HEK293 (cell line): Measurements from ENCODE around the gene TBC1D22A.

Experiments
- CTCF ChIA-PET: fragments of 350-600 bp; formaldehyde crosslinking; extraction: SDS; loops from one replicate; lab custom pipeline; 2021; ENCODE audit warnings: antibody characterized with exemption; lab: Yijun Ruan, JAX
- POLR2A ChIA-PET: fragments of 300-600 bp; formaldehyde crosslinking; extraction: SDS; loops from one replicate; lab custom pipeline; 2020; ENCODE audit warnings: antibody characterized with exemption, inconsistent platforms; lab: Yijun Ruan, JAX
- H3K27ac ChIP-seq: fragments of 200-500 bp; sonication (Bioruptor generic); 2 replicates; pipeline ENCODE4 v1.5.1; 2014; ENCODE audit warnings: low read depth, low read length, control low read depth, inconsistent platforms; ENCODE audit errors: extremely low read depth
- H3K36me3 ChIP-seq, 2 experiments: fragments of 200-500 bp in 1 of 2; sonication (Bioruptor generic) in 1 of 2; 1 replicate in 1 of 2; 2 replicates in 1 of 2; pipeline ENCODE4 v1.5.1; 2014 to 2017; ENCODE audit warnings: inconsistent platforms in 2 of 2, low read length in 2 of 2; ENCODE audit not compliant: control insufficient read depth in 2 of 2, insufficient read depth in 1 of 2
- H3K4me1 ChIP-seq: fragments of 200-500 bp; sonication (Bioruptor generic); 2 replicates; pipeline ENCODE4 v1.5.1; 2014; ENCODE audit warnings: mild to moderate bottlenecking, low read length, inconsistent platforms; ENCODE audit not compliant: control insufficient read depth, insufficient read depth
- H3K4me3 ChIP-seq: 2 replicates; pipeline ENCODE4 v1.5.1; 2011; ENCODE audit warnings: low read depth, mild to moderate bottlenecking, control low read depth, low read length, moderate library complexity
- H3K9me3 ChIP-seq: fragments of 200-500 bp; sonication (Bioruptor generic); 2 replicates; pipeline ENCODE4 v1.5.1; 2014; ENCODE audit warnings: low read depth, low read length, inconsistent platforms; ENCODE audit not compliant: control insufficient read depth, insufficient read depth
- BCL11B ChIP-seq: fragments of 450-650 bp; formaldehyde crosslinking; IDR thresholded peaks from 2 replicates; pipeline ENCODE4 v1.5.1; 2016; ENCODE audit warnings: low read depth, missing biosample characterization, missing genetic modification characterization
- CTCF ChIP-seq: fragments of 450-650 bp; formaldehyde crosslinking; IDR thresholded peaks from 2 replicates; pipeline ENCODE4 v1.5.1; 2016; ENCODE audit warnings: missing biosample characterization, missing genetic modification characterization
- ELK4 ChIP-seq: IDR thresholded peaks from 2 replicates; pipeline ENCODE4 v1.6.1; 2011; ENCODE audit warnings: mild to moderate bottlenecking, low read depth, low read length, borderline replicate concordance
- KLF9 ChIP-seq: fragments of 450-650 bp; formaldehyde crosslinking; IDR thresholded peaks from 2 replicates; pipeline ENCODE4 v1.5.1; 2016; ENCODE audit warnings: missing biosample characterization, missing genetic modification characterization, low read depth
- PRDM10 ChIP-seq: fragments of 450-650 bp; formaldehyde crosslinking; IDR thresholded peaks from 2 replicates; pipeline ENCODE4 v1.5.1; 2016; ENCODE audit warnings: missing biosample characterization, missing genetic modification characterization
- ZBTB20 ChIP-seq: fragments of 450-650 bp; formaldehyde crosslinking; IDR thresholded peaks from 2 replicates; pipeline ENCODE4 v1.5.1; 2016; ENCODE audit warnings: missing biosample characterization, missing genetic modification characterization
- ZNF169 ChIP-seq: fragments of 450-650 bp; formaldehyde crosslinking; IDR thresholded peaks from 2 replicates; pipeline ENCODE4 v1.5.1; 2016; ENCODE audit warnings: missing biosample characterization, missing genetic modification characterization
- ZNF223 ChIP-seq: fragments of 450-650 bp; formaldehyde crosslinking; IDR thresholded peaks from 2 replicates; pipeline ENCODE4 v1.5.1; 2016; ENCODE audit warnings: missing biosample characterization, missing genetic modification characterization
- ZNF37A ChIP-seq: fragments of 450-650 bp; IDR thresholded peaks from 2 replicates; pipeline ENCODE4 v1.5.1; 2018; ENCODE audit warnings: missing biosample characterization, missing genetic modification characterization
- ZNF426 ChIP-seq: fragments of 450-650 bp; formaldehyde crosslinking; IDR thresholded peaks from 2 replicates; pipeline ENCODE4 v1.5.1; 2017; ENCODE audit warnings: missing biosample characterization, missing genetic modification characterization, mild to moderate bottlenecking, inconsistent platforms, moderate library complexity
- ZNF518A ChIP-seq: fragments of 450-650 bp; formaldehyde crosslinking; conservative IDR thresholded peaks from 2 replicates; pipeline ENCODE4 v1.5.1; 2016; ENCODE audit warnings: low read depth, missing biosample characterization, missing genetic modification characterization
- ZNF549 ChIP-seq: fragments of 450-650 bp; IDR thresholded peaks from 2 replicates; pipeline ENCODE4 v1.5.1; 2018; ENCODE audit warnings: missing biosample characterization, missing genetic modification characterization, mild to moderate bottlenecking, inconsistent platforms, moderate library complexity
- ZNF768 ChIP-seq: fragments of 450-650 bp; formaldehyde crosslinking; IDR thresholded peaks from 2 replicates; pipeline ENCODE4 v1.5.1; 2018; ENCODE audit warnings: missing biosample characterization, mild to moderate bottlenecking, missing genetic modification characterization
- ZNF776 ChIP-seq: fragments of 450-650 bp; formaldehyde crosslinking; IDR thresholded peaks from 2 replicates; pipeline ENCODE4 v1.5.0; 2017; ENCODE audit warnings: missing biosample characterization, missing genetic modification characterization, borderline replicate concordance
- ZNF837 ChIP-seq: fragments of 450-650 bp; formaldehyde crosslinking; IDR thresholded peaks from 2 replicates; pipeline ENCODE4 v1.5.1; 2016; ENCODE audit warnings: missing biosample characterization, missing genetic modification characterization
- ZNF843 ChIP-seq: fragments of 450-650 bp; formaldehyde crosslinking; IDR thresholded peaks from 2 replicates; pipeline ENCODE4 v1.5.1; 2016; ENCODE audit warnings: missing biosample characterization, missing genetic modification characterization
- ZSCAN5A ChIP-seq: fragments of 450-650 bp; formaldehyde crosslinking; IDR thresholded peaks from 2 replicates; pipeline ENCODE4 v1.5.1; 2016; ENCODE audit warnings: missing biosample characterization, missing genetic modification characterization

The TBC1D22A gene

GRCh38 chr22:47215851-47216250 lies 453.4 kb downstream of the TBC1D22A start (continued):
- no peak for TF ChIP-seq ZNF518A (tag by site-specific recombination)
- no peak for TF ChIP-seq ZNF37A (tag by site-specific recombination)
- no peak for TF ChIP-seq ZNF768 (tag by site-specific recombination)
- no peak for TF ChIP-seq ELK4
- no peak for TF ChIP-seq ZNF776 (tag by site-specific recombination)
- no peak for TF ChIP-seq ZNF549
- TF ChIP-seq KLF9 (tag by site-specific recombination), result no peak
- TF ChIP-seq ZNF426, result no peak
- TF ChIP-seq CTCF (tag by site-specific recombination), result no peak
- TF ChIP-seq, all 188 proteins: peak for 0

- Histone ChIP-seq H3K9me3 (no peaks in the 10 kb centered on the region), H3K36me3 (no peaks in the 10 kb centered on the region), H3K4me1 (peaks cover 8% of the 10 kb centered on the region; the same call in 1 of the 2 replicates), H3K4me3 (no peak overlapping the region), H3K27ac (no peak overlapping the region)
- CTCF ChIA-PET, result no interaction called here
- POLR2A ChIA-PET, result no interaction called here
- no peak for TF ChIP-seq ZSCAN5A (tag by site-specific recombination)
- TF ChIP-seq ZNF169, result no peak
- TF ChIP-seq ZNF837, result no peak
- TF ChIP-seq ZNF843 (tag by site-specific recombination), result no peak
- no peak for TF ChIP-seq BCL11B
- no peak for TF ChIP-seq PRDM10 (tag by site-specific recombination)
- no peak for TF ChIP-seq ZNF223 (tag by site-specific recombination)
- TF ChIP-seq ZBTB20, result no peak
Measured at GRCh38 chr22:47218671-47219070, 456.2 kb downstream of the TBC1D22A start.
